Stimulated activated CD4-positive, alpha-beta T cell treated with anti-CD3 and anti-CD28 coated beads, Interleukin-4, amount 100 ng/mL, for 1 hour (primary cell): ENCODE measurements around the gene GMPPA.

Source experiments
- DNase-seq: peaks from one replicate; pipeline ENCODE4 v3.0.0-alpha.2; 2020

Gene GMPPA

DNA sequence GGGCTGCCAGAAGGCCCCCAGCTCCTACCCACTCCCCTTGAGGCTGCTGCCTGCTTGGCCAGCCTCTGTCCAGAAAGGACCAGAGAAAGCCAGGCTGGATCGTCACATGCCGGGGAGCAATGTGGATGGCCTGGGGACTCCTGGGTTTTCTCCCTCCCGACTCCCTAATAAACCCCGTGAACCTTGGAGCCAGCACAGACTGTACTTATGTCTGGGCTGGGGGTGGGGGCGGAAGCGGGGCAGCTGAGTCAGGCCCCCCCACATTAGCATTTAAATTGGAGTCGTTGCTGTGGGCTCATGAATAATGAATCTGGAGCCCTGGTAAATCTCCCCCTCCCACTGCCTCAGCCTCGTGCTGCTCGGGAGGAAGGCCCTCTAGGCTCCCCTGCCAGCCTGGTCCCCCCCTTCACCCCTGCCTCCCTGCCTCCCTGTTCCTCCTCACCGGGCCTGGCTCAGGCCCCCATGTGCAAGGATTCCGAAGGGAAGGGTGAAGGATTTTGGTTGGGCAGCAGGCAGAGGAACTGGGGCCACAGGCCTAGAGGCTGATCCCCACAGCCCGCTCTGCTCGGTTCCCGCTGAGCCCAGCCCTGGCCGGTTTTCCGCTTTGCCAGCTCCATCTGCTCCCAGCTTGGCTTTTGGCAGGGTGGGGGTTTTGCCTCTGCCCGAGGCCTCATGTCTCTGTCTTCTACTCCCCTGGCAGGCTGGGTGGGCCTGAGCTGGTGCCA, 8.3 kb downstream of the GMPPA start:
- DNase-seq = no peak

DNA sequence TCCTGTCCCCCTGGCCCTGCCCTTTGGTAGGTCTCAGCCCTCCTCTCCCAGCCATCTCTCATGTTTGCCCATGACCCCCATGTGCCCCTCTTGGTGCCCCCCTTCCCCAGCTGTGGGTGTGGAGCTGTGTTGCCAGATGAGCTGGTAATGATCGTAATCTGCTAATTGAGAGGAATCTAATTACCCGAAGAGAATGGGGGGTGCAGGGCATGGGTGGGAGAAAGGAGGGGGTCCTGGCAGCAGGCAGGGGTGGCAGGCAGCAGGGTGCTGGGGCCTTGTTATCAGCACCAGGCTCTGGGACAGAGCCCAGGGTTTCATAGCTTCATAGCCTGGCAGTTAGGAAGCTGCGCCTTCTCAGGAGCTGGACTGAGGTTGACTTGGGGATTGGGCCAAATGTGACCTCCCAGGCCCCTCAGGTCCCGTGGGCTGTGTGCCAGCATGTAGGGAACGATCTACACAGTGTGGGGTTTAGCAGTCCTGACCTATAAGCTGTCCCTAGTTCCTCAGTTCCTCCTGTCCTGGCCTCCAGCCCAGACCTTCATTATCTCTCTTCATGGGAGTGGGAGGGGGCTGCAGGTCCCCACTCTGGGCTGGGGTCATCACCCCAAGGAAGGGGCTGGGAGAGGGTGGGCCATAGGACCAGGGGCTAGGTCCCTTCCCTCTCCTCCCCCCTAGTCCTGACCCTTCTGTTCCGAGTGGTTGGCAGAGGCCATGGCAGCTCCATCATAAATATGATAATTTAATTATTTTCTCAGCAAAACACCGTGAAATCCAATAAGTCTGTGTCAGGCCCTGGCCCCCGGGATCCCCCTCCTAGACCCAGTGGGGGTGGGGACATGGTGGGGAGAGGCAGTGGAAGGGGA, 9.1 kb downstream of the GMPPA start:
- DNase-seq = no peak

DNA sequence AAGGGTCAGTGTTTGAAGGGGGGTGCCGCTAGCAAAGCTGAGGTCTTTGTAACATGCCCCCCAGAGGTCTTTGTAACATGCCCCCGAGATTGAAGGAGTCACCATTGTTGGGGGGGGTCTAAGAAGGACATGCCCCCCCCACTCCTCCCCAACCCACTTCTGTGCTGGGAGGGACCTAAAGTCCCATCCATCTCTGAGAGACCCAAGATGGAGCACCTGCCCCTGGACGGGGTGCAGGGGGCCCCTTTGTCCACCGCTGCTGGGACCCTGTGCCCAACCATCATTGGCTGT, 9.7 kb downstream of the GMPPA start:
- DNase-seq = no peak

DNA sequence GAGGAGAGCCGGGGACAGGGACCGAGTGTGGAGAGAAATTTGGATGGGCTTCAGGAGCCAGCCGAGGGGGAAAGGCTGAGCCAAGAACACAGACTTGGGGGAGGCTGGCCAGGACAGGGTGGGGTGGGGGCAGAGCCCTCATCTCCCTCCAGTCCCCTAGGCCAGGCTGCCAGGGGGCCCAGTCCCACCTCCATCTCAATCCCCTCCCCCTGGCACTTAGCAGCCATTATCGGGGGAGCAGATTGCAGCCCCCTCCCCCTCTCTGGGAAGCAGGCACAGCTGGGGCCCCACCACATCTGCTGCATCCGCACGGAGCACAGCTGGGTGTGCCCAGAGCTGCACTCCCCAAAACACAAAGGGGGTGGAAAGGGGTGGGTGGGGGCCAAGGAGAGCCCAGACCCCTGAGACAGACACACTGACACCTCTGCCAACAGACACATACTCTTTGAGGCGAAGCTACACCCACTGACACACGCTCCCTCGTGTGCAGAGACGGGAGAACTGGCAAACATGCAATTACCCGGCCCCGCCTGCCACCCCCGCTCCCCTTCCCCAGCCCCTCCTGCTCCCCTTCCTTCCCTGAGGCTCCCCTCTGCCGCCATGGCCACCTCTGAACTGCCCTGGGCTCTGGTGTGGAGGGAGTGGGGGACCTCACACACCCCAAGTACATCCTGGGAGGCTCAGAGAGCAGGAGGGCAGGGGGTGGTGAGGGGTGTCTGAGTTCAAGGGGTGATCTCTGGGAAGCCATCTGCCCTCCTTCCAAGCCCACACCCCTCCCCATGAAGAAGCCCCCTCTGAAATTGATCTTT, 10.5 kb downstream of the GMPPA start:
- no peak for DNase-seq

DNA sequence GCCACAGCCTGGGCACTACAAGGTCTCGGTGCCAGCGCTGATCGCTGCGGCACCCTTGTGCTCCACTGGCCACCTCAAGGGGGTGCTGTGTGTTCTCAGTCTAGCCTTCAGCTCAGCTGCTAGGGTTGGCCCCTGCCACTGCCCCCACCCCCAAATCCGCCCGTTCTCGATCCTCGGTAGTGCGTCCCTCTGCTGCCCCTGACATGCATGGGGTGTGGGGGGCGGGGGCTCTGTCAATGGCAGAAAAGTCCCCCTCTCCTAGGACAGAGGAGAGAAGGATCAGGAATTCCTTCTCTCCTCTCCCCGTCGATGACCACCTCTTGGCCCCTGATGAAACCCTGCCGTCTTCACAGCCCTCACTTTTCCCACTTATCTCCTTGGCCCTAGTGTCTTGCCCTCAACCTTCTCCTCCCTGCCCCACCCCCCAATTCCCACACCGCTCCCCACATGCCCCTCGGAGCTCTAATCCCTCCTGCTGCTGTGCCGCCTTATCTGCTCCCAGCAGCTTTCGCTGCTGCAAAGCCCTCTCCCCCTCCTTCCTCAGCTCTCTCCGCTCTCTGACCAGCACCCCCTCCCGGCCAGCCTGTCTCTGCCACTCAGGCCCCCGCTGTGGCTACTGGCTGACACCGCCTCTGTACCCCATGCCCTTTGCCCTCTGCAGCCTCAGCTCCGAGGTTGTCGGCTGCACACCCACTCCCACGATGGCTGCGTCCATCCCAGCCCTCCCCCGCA, 11.3 kb downstream of the GMPPA start:
- peak; percentile 57 for DNase-seq

DNA sequence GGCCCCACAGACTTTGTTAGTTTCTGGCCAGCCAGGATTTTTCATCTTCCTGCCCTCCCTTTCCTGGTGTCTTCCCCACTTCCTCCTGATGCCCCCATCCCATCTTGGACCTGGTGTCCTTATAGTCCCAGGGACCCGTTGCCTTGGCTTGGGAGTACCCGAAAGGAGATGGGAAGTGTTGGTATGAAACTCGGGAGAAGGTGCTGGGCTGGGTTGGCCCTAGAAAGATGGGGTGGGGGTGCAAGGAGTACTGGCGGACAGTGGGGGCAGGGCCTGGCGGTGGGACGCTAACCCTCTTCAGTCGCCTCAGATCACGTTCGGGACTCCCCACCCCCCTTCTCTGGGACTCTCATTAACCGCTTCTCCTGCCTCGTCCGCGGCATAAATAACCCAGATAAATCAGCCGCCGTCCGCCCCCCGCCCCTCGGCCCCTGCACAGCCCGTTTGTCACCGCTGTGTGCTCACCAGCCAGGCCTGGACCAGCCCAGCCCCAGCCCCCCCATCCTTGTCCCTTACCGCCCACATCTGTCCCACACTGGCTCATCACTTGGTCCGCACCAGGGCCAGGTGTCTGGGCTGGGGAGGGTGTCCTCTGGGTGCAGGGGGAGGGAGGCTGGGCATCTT, 11.9 kb downstream of the GMPPA start:
- DNase-seq = no peak

DNA sequence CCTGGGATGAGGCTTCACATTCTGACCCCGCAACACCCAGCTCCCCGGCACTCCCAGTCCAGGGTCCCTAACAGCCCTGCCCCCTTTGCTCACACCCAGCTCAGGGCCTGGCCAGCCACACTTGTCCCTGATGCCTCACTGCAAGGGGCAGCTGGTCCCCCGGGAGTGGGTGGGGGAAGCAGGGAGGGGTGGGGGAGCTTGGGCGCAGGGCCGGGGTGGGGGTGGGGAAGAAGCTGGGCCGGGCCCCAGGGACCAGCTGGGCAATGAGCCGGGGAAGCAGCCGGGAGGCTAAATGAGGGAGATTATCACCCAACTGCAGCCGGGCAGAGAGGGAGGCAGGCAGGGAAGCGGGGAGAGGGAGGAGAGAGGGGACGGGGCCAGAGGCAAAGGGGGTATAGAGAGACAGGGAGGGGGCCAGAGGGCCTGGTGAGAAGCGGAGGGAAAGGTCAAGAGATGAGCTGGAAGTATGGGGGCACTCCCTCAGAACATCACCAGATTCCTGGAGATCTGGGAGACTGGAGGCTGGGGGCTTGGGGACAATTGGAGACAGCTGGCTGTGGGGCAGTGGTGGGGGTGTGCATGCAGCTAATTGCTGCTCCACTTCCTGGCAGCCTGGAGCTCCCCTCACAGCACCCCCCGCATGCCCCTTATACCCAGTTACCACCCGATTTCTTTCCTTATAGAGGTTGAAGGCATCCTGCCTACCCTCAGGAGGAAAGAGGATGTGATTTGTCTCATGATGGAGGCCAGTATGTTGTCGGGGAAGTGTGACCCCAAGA, 13.0 kb downstream of the GMPPA start:
- DNase-seq = no peak

DNA sequence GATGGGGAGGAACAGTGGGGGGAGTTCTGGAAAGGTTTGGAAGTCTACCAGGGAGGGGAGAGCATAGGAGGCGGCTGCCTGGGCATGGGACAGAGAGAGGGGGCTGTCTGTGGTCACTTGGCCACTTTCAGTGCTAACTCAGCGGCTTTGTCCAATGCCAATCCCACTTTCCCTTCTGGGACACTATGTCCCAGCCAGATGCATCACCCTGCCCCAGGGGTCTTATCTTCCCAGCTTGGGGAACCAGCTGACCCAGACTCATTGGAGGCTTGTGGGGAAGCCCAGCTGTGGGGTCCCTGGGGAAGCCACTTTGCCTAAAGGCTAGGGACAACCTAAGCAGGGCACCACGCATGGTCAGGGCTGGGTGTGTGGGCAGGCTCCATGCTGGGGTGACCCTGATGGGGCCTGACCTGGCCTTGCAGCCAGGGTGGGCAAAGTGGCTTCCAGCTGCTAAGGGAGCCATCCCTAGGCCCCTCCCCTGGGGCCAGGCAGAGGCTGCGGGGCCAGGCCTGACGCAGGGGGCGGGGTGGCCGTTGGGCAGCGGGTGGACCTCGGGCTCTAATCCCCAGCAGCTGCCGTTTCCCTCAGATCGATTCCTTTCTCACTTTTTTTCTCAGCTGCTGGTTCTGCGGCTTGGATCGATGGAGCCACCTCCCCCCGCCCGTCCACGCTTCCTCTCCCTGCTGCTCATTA, 14.0 kb downstream of the GMPPA start:
- no peak for DNase-seq

DNA sequence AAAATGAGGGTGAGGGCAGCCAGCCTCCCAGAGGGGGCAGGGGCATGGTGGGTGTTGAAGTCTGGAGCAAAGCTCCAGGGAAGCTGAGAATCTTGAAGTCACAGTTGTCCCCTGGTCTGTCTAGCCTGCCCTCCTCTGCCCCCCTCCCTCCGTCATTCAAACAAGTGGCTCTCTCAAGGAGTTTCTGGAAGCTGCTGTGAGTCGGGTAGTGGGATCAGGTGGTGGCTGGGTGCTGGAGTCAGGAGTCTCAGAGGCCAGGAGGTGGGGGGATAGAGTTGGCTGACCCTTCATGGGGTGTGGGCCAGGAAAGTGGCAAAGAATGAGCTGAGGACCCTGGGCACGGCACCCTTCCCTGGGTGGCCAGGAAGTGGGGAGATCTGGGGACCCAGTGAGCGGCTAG, 15.1 kb downstream of the GMPPA start:
- DNase-seq = no peak

DNA sequence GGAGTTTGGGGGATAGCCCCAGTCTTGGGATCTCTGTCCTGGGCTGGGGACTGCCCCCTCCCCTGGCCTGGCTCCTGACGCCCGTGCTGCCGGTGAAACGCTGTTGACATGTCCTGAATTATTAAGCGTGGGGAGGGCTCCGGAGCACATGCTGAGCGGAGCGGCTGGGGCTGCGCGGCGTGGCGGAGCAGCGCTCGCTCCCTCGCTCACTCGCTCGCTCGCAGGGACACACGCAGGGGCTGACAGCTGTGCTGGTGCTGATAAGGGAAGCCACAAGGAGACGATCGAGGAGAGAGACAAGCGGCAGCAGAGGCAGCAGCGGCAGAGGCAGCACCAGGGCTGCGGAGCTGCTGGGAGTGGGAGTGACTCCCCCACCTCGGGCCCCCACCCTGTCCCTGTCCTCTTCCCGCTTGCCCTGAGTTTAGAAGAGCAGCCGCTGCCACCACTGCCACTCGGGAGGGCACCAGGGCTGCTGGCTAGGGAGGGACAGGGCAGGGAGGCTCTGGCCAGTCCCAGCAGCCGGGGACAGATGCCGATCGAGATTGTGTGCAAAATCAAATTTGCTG, 15.6 kb downstream of the GMPPA start, which contains the start of gene ASIC4:
Gene ASIC4 (plus strand): TSS at position 287 of the 566 bp plus-strand sequence. CDS start 243 bp downstream, at position 530.
- no peak for DNase-seq

DNA sequence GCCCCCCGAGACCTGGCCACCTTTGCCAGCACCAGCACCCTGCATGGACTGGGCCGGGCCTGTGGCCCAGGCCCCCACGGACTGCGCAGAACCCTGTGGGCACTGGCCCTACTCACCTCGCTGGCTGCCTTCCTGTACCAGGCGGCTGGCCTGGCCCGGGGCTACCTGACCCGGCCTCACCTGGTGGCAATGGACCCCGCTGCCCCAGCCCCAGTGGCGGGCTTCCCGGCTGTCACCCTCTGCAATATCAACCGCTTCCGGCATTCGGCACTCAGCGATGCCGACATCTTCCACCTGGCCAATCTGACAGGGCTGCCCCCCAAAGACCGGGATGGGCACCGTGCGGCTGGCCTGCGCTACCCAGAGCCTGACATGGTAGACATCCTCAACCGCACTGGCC, 16.1 kb downstream of the GMPPA start:
- no peak for DNase-seq

DNA sequence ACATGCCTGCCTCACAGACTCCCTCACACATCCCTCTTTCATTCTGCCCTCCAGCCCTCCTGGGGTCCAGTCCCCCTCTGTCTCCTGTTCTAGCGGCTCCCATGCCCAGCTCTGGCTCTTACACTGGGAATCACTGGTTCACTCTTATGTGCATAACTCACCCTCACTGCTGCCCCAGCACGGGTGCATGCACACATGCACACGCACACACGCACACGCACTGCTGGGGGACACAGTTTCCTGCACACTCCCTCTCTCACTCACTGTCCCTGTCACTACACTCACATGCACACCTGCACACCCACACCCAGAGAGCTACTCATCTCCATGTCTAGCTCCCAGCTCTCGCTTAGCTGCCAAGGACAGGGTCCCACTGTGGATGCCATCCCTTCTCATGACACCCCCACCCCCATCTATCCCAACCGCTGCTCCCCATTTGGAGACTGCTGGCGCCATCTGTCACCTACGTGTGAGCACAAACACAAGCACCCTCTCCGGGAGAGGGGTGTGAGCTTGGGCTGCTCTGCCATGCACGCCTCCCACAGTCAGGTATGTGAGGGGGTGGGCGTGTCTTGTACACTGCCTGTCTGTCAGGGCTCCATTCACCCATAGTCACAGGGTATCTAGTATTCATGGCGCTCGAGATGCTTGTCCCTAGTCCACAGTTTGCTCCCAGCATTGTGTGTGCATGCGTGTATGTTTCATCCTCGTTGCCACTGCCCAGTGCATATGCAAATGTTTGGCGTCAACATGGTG, 17.4 kb downstream of the GMPPA start:
- DNase-seq = no peak

DNA sequence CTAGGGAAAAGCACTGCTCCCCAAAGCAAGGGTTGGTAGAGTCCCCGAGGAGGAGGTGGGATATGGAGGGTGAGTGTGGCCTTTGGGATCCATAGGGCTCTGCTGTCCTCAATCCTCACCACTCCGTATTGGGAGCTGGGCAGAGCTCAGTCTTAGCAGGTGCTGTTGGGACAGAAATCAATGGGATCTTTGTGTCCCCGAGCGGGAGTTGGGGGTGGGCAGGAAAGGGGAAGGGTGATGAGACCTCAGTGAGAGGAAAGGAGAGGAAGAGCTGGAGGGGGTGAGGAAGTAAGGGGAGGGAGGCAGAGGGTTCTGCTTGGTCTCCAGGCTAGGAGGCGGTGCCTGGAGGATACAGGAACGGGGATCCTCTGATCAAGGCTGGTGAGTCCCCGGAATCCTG, 18.2 kb downstream of the GMPPA start:
- DNase-seq = no peak

DNA sequence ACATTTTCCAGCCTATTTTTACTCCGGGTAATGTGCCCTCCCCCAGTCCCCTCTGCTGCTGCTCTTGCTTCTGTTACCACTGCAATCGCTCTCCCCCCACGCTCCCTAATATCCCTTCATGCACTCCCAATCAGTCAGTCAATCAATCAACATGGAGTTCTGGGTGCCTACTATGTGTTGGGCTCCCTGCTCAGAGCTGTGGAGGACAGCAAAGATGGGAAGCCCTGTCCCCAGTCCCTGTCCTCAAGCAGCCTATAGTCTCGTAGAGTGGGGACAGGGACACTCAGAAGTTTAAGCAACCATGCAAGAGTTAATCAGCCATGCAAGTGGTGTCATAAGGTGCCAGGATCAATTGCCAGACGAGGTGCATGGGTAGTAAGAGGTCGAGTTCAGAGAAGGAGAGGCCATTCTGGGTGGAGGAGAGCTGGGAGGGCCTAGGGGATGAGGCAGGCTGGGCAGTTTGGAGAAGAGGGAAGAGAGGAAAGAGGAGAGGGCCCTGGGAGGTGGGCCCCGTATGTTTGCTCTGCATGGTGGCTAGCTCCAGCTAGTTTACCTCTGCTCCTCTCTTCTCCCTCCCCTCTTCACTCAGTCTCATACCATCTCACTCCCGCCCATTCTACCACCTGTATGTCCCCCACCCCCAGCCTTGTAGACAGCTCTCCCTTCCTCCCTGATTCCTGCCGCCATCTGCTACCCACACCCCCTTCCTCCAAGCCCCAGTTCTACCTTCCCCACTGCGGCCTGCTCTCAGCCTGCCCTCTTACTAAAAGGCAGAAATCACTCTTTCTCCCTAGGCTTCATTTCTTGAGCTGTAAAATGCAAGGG, 19.5 kb downstream of the GMPPA start:
- DNase-seq = no peak

DNA sequence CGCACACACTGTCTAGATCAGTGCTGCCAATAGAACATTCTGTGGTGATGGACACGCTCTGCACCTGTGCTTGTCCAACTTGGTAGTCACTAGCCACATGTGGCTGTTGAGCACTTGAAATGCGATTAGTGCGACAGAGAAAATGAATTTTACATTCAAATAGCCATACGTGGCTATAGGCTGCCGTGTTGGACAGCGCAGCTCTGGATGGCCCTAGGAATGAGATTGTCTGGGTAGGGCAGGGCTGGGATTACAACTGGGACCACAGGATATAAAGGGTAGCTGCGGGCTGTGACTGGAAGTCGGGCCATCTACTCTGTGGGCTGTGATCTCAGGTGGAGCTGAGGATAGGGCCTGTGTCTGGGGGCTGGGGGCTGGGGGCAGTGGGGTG, 20.8 kb downstream of the GMPPA start:
- DNase-seq = no peak

DNA sequence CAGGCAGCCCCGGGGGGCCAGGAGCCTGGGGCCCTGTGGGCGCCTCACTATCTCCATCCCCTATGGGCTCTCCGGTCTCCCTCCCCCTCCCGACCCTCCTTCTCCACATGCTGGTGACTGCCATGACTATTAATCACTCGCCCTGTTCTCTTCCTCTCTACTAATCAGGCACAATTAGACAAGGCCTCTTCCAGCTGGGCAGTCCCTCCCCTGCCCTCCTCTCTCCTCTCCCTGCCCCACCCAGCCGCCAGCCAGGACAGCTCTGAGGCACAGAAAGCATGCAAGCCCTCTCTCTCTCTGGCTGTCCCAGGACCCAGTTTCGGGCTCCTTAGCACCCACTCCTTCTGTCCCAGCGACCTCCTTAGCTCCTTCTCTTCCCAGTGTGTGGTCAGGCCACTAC, 21.4 kb downstream of the GMPPA start:
- DNase-seq = no peak

DNA sequence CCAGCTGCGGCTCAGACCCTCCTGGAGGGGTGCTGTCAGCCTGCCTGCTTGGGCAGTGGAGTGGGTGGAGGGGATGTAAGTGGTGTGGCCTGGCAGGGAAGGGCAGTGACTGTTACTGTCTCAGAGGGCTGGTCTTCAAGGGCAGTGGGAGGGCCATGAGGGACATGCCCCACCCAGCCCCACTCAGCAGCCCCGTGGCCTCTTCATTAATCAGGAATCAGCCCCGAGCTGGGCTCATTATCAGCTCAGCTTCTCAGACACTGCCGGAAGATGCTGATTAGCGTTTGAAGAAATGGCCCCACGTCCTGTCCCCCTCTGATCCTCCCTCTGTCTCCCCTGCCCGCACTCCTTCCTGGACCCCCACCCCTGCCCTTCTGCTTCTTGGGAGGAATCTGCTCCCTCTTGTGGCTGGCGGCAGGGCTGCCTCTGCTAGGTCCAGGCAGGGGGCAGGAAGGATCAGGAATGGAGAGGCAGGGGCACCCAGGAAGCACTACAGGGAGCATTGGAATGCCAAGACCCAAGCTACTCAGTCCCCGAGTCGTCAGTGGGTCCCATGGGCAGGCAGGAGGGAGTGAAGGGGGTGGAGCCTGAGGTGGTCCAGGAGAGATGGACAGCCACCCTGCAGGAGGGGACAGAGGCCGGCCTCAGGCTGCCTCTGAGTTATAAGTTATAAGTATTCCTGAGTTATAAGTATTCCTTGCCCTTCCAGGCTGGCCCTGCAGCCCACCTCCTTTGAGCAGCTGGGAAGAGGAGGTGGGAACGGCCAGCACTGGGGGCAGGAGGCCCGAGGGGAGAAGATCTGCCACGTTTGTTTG, 22.6 kb downstream of the GMPPA start:
- no peak for DNase-seq
